NCI-H1092 treated with DMSO at 0.1 percent for 48 hours (cell line): ENCODE data around the gene CACNA1B.
"Not testable (repeated sequence)": the region's sequence is repeated elsewhere in the genome, so short reads cannot be mapped to it uniquely, and the experiment has no call there.

Experiments used
- DNase-seq: peaks from one replicate; lab custom pipeline; 2025; lab: John Stamatoyannopoulos, UW

CACNA1B gene

GRCh38 chr9:138099803-138100598 is 222.4 kb downstream of the CACNA1B start:
- no peak for DNase-seq

- DNase-seq = no peak
These were observed 223.2 kb downstream of the CACNA1B start for GRCh38 chr9:138100711-138101350.

- DNase-seq = no peak
These were observed 224.1 kb downstream of the CACNA1B start for GRCh38 chr9:138101444-138102234.

GRCh38 chr9:138102246-138103051 is 224.9 kb downstream of the CACNA1B start:
- no peak for DNase-seq

GRCh38 chr9:138103111-138103848 is 225.7 kb downstream of the CACNA1B start:
- no peak for DNase-seq

- no peak for DNase-seq
These were observed 226.2 kb downstream of the CACNA1B start for GRCh38 chr9:138103849-138104206.

GRCh38 chr9:138104251-138105122 is 226.9 kb downstream of the CACNA1B start:
- DNase-seq = no peak

- DNase-seq = no peak
These were observed 227.5 kb downstream of the CACNA1B start for GRCh38 chr9:138105123-138105415.

GRCh38 chr9:138105561-138106505 is 228.3 kb downstream of the CACNA1B start:
- no peak for DNase-seq

GRCh38 chr9:138107039-138107438 is 229.5 kb downstream of the CACNA1B start:
- DNase-seq = not testable (repeated sequence)

GRCh38 chr9:138111607-138112006 is 234.0 kb downstream of the CACNA1B start:
- DNase-seq = no peak

GRCh38 chr9:138112090-138112748 is 234.6 kb downstream of the CACNA1B start:
- no peak for DNase-seq

GRCh38 chr9:138112791-138113600 is 235.4 kb downstream of the CACNA1B start:
- no peak for DNase-seq

GRCh38 chr9:138113701-138114325 is 236.2 kb downstream of the CACNA1B start:
- DNase-seq = not testable (repeated sequence)

- no peak for DNase-seq
These were observed 237.1 kb downstream of the CACNA1B start for GRCh38 chr9:138114501-138115245.

GRCh38 chr9:138115506-138115905 is 237.9 kb downstream of the CACNA1B start:
- DNase-seq = no peak

GRCh38 chr9:138116521-138116920 is 238.9 kb downstream of the CACNA1B start:
- no peak for DNase-seq
